ENCODE measurements around the gene GOLGA8J. TPM values are rescaled to one million over a fixed set of nuclear protein-coding genes. Genes with fewer than 3 reads are reported as not detected.
"Not testable (repeated sequence)": the region's sequence is repeated elsewhere in the genome, so short reads cannot be mapped to it uniquely, and the experiment has no call there.

The GOLGA8J gene
- total and polyA plus RNA-seq, 5 donors from 2014 or later = not detected

DNA sequence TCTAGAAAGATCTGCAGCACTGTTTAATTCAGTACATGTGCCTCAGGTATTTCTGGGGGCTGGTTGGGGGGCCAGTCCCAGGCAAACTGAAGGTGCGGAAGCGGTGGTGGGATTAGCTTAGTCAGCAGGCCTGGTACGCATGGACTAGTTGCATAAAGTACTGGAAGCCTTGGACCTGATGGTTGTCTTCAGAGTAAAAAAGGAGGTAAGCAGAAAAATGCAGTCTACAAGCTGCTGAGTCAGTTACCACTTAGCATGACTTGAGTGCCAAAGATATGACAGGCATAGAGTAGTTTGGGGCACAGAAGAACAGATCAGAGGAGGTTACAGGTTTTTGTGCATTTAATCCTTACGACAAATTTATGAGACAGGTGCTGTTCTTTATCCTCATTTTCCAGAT is 19.9 kb upstream of the GOLGA8J start:
- peaks cover 0 to 3% (median under 1%) of the 10 kb centered on the region in 7 donors for H3K9me3 Mint-ChIP-seq
- no peak overlapping the region for H3K4me3 ChIP-seq (ENCODE audit: low read depth, low read length)
- no peaks in the 10 kb centered on the region for H3K36me3 ChIP-seq (ENCODE audit: control insufficient read depth, insufficient read depth, low read length)
- no peak overlapping the region for H3K4me3 Mint-ChIP-seq
- no peaks in the 10 kb centered on the region for H3K4me1 ChIP-seq (ENCODE audit: control insufficient read depth, insufficient read depth, low read length, poor library complexity, severe bottlenecking)
- peaks cover 12% of the 10 kb centered on the region for H3K27me3 Mint-ChIP-seq
- no peaks in the 10 kb centered on the region for H3K27me3 ChIP-seq (ENCODE audit: control insufficient read depth, insufficient read depth, low read length)
- no peaks in the 10 kb centered on the region for H3K4me1 Mint-ChIP-seq
- DNase-seq (no peak), ATAC-seq (ENCODE audit: low read depth in 2 of 2) (no peak)
- no peak overlapping the region for H3K27ac ChIP-seq (ENCODE audit: insufficient read depth, low read length, poor library complexity, severe bottlenecking)
- H3K36me3 Mint-ChIP-seq = no peaks in the 10 kb centered on the region
- no peak overlapping the region for H3K27ac Mint-ChIP-seq
- H3K9me3 ChIP-seq (ENCODE audit: control insufficient read depth in 2 of 2, low read length in 2 of 2) = no peaks in the 10 kb centered on the region

DNA sequence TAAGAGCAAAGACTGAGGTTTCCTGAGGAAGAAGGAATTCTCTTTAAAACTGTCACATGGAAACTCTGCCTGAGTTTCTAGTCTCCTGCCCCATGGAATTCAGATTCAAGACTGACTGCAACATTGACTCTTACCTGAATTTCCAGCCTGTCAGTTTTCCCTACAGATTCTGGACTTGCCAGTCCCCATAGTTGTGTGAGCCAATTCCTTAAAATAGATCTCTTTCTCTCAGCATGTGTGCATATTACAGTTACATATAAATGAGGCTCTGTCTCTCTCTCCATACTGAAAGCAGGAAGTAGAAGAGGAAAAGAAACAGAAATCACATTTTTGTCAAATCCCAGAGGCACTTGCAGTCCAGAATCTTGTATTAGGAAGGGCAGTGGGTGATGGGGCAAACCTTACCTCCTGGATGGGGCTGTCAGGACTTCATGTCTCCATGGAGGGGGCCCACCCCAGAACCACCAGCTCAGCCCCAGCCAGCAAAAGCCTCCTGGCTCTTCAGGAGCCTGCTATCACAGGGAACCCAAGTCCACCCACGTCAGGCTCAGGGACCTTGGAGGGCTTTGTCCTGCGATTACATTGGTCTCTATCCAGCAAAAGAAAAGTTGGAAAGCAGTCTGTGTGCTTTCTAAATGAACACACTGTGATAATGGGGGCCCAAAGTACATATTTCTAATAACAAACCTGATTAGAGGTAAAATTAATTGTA is 18.8 kb upstream of the GOLGA8J start:
- no peak overlapping the region for H3K27ac ChIP-seq (ENCODE audit: insufficient read depth, low read length, poor library complexity, severe bottlenecking)
- DNase-seq (no peak), ATAC-seq (ENCODE audit: low read depth in 2 of 2) (no peak)
- no peaks in the 10 kb centered on the region for H3K36me3 Mint-ChIP-seq
- no peak overlapping the region for H3K4me3 ChIP-seq (ENCODE audit: low read depth, low read length)
- H3K4me1 Mint-ChIP-seq = no peaks in the 10 kb centered on the region
- peaks cover 4% of the 10 kb centered on the region for H3K27me3 Mint-ChIP-seq
- H3K4me1 ChIP-seq (ENCODE audit: control insufficient read depth, insufficient read depth, low read length, poor library complexity, severe bottlenecking) = no peaks in the 10 kb centered on the region
- no peak overlapping the region for H3K4me3 Mint-ChIP-seq
- H3K9me3 Mint-ChIP-seq = peaks cover 0 to 6% (median 2%) of the 10 kb centered on the region in 7 donors
- H3K27me3 ChIP-seq (ENCODE audit: control insufficient read depth, insufficient read depth, low read length) = no peaks in the 10 kb centered on the region
- H3K9me3 ChIP-seq (ENCODE audit: control insufficient read depth in 2 of 2, low read length in 2 of 2) = no peaks in the 10 kb centered on the region
- peak overlapping the region in 1 of 3 donors; percentile 32 for H3K27ac Mint-ChIP-seq
- no peaks in the 10 kb centered on the region for H3K36me3 ChIP-seq (ENCODE audit: control insufficient read depth, insufficient read depth, low read length)

GRCh38 chr15:30065025-30065801 is 17.5 kb upstream of the GOLGA8J start:
- Histone ChIP-seq H3K36me3 (ENCODE audit: control insufficient read depth, insufficient read depth, low read length) (no peaks in the 10 kb centered on the region), H3K4me1 (ENCODE audit: control insufficient read depth, insufficient read depth, low read length, poor library complexity, severe bottlenecking) (no peaks in the 10 kb centered on the region), H3K9me3 (ENCODE audit: control insufficient read depth in 2 of 2, low read length in 2 of 2) (no peaks in the 10 kb centered on the region), H3K27me3 (ENCODE audit: control insufficient read depth, insufficient read depth, low read length) (no peaks in the 10 kb centered on the region), H3K4me3 (ENCODE audit: low read depth, low read length) (no peak overlapping the region), H3K27ac (ENCODE audit: insufficient read depth, low read length, poor library complexity, severe bottlenecking) (no peak overlapping the region)
- Mint-ChIP-seq H3K9me3 (peaks cover 0 to 6% (median 2%) of the 10 kb centered on the region in 7 donors), H3K36me3 (no peaks in the 10 kb centered on the region), H3K27me3 (peaks cover 4% of the 10 kb centered on the region), H3K27ac (peak overlapping the region in 1 of 3 donors; percentile 32), H3K4me1 (no peaks in the 10 kb centered on the region), H3K4me3 (no peak overlapping the region)
- DNase-seq (no peak), ATAC-seq (ENCODE audit: low read depth in 2 of 2) (no peak)

GRCh38 chr15:30068326-30068725 is 14.4 kb upstream of the GOLGA8J start:
- Histone ChIP-seq H3K36me3 (ENCODE audit: control insufficient read depth, insufficient read depth, low read length) (no peaks in the 10 kb centered on the region), H3K27ac (ENCODE audit: insufficient read depth, low read length, poor library complexity, severe bottlenecking) (no peak overlapping the region), H3K4me3 (ENCODE audit: low read depth, low read length) (no peak overlapping the region), H3K27me3 (ENCODE audit: control insufficient read depth, insufficient read depth, low read length) (no peaks in the 10 kb centered on the region), H3K9me3 (ENCODE audit: control insufficient read depth in 2 of 2, low read length in 2 of 2) (no peaks in the 10 kb centered on the region), H3K4me1 (ENCODE audit: control insufficient read depth, insufficient read depth, low read length, poor library complexity, severe bottlenecking) (no peaks in the 10 kb centered on the region)
- no peak overlapping the region for H3K4me3 Mint-ChIP-seq
- no peaks in the 10 kb centered on the region for H3K36me3 Mint-ChIP-seq
- H3K4me1 Mint-ChIP-seq = no peaks in the 10 kb centered on the region
- no peak for DNase-seq
- no peak for ATAC-seq (ENCODE audit: low read depth in 2 of 2)
- H3K27ac Mint-ChIP-seq = no peak overlapping the region
- H3K27me3 Mint-ChIP-seq = peaks cover 9% of the 10 kb centered on the region
- peaks cover 0 to 6% (median 2%) of the 10 kb centered on the region in 7 donors for H3K9me3 Mint-ChIP-seq

GRCh38 chr15:30072630-30073029 is 10.1 kb upstream of the GOLGA8J start:
- no peak overlapping the region for H3K4me3 Mint-ChIP-seq
- peaks cover 11% of the 10 kb centered on the region for H3K27me3 Mint-ChIP-seq
- H3K27ac Mint-ChIP-seq = no peak overlapping the region
- Histone ChIP-seq H3K36me3 (ENCODE audit: control insufficient read depth, insufficient read depth, low read length) (no peaks in the 10 kb centered on the region), H3K27me3 (ENCODE audit: control insufficient read depth, insufficient read depth, low read length) (no peaks in the 10 kb centered on the region), H3K9me3 (ENCODE audit: control insufficient read depth in 2 of 2, low read length in 2 of 2) (no peaks in the 10 kb centered on the region), H3K4me3 (ENCODE audit: low read depth, low read length) (no peak overlapping the region), H3K27ac (ENCODE audit: insufficient read depth, low read length, poor library complexity, severe bottlenecking) (no peak overlapping the region), H3K4me1 (ENCODE audit: control insufficient read depth, insufficient read depth, low read length, poor library complexity, severe bottlenecking) (no peaks in the 10 kb centered on the region)
- peaks cover 0 to 6% (median 2%) of the 10 kb centered on the region in 7 donors for H3K9me3 Mint-ChIP-seq
- H3K4me1 Mint-ChIP-seq = peaks cover 0 to 5% (median 0%) of the 10 kb centered on the region in 4 donors
- peaks cover 4% of the 10 kb centered on the region for H3K36me3 Mint-ChIP-seq
- ATAC-seq (ENCODE audit: low read depth in 2 of 2) (no peak), DNase-seq (no peak)

DNA sequence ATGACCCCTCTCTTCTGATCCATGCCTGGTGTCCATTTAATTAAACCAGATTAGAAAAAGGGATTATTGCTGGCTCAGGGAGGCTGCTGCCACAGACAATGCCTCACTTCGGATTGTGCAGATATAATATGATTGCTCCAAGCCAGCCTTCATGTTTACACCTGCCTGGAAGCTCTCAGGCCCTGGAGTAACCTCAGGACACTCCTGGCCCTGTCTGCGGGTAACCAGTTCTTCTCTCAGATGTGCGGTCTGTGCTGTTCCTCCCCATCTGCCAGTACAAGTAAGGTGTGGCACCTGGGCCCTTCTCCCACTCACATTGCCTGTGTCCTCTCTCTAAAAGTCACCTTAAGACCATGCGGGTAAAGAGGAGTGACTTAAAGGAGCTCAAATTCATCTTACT is 8.8 kb upstream of the GOLGA8J start:
- no peak overlapping the region for H3K4me3 Mint-ChIP-seq
- Histone ChIP-seq H3K27me3 (ENCODE audit: control insufficient read depth, insufficient read depth, low read length) (no peaks in the 10 kb centered on the region), H3K36me3 (ENCODE audit: control insufficient read depth, insufficient read depth, low read length) (no peaks in the 10 kb centered on the region), H3K9me3 (ENCODE audit: control insufficient read depth in 2 of 2, low read length in 2 of 2) (no peaks in the 10 kb centered on the region), H3K4me3 (ENCODE audit: low read depth, low read length) (no peak overlapping the region), H3K27ac (ENCODE audit: insufficient read depth, low read length, poor library complexity, severe bottlenecking) (no peak overlapping the region), H3K4me1 (ENCODE audit: control insufficient read depth, insufficient read depth, low read length, poor library complexity, severe bottlenecking) (no peaks in the 10 kb centered on the region)
- no peak for DNase-seq
- peaks cover 4% of the 10 kb centered on the region for H3K36me3 Mint-ChIP-seq
- no peak for ATAC-seq (ENCODE audit: low read depth in 2 of 2)
- peaks cover 0 to 1% (median 0%) of the 10 kb centered on the region in 7 donors for H3K9me3 Mint-ChIP-seq
- H3K4me1 Mint-ChIP-seq = peaks cover 0 to 5% (median 0%) of the 10 kb centered on the region in 4 donors
- H3K27ac Mint-ChIP-seq = no peak overlapping the region
- peaks cover 11% of the 10 kb centered on the region for H3K27me3 Mint-ChIP-seq

- not testable (repeated sequence) for H3K9me3 Mint-ChIP-seq; ATAC-seq (ENCODE audit: low read depth in 2 of 2); H3K36me3 ChIP-seq (ENCODE audit: control insufficient read depth, insufficient read depth, low read length); H3K27ac Mint-ChIP-seq; H3K4me3 ChIP-seq (ENCODE audit: low read depth, low read length); H3K27ac ChIP-seq (ENCODE audit: insufficient read depth, low read length, poor library complexity, severe bottlenecking); H3K36me3 Mint-ChIP-seq; H3K27me3 ChIP-seq (ENCODE audit: control insufficient read depth, insufficient read depth, low read length); H3K4me1 Mint-ChIP-seq; H3K4me1 ChIP-seq (ENCODE audit: control insufficient read depth, insufficient read depth, low read length, poor library complexity, severe bottlenecking); DNase-seq; H3K9me3 ChIP-seq (ENCODE audit: control insufficient read depth in 2 of 2, low read length in 2 of 2); H3K4me3 Mint-ChIP-seq
- H3K27me3 Mint-ChIP-seq = peaks cover 15% of the 10 kb centered on the region
These were observed 1.9 kb upstream of the GOLGA8J start for GRCh38 chr15:30080816-30081215.

Measured in CD4-positive, CD25-positive, alpha-beta regulatory T cell (primary cell).